ENCODE data around the gene SYNE2.

GRCh38 chr14:63992858-63993257 is 140.1 kb downstream of the SYNE2 start:
- no peak for TF ChIP-seq POLR2AphosphoS5 (IDR thresholded peaks at IDR 0.05; ENCODE audit: low read depth, low read length)
- TF ChIP-seq REST (IDR thresholded peaks at IDR 0.05; ENCODE audit: insufficient read depth in 1 of 2, low read depth in 2 of 2, low read length in 1 of 2) = no peak
- no peak for TF ChIP-seq CTCF (IDR thresholded peaks at IDR 0.05)

Measured in Panc1 (cell line).